ENCODE measurements around the gene CARD9.

CARD9 gene

GRCh38 chr9:136362450-136362784 is 11.1 kb downstream of the CARD9 start:
- no peak for TF ChIP-seq ZFX (IDR thresholded peaks at IDR 0.05)
- peak overlapping the region; percentile 86; the same call in 1 of the 2 replicates for H3K27ac ChIP-seq

GRCh38 chr9:136361754-136362449 is 11.6 kb downstream of the CARD9 start:
- TF ChIP-seq ZFX (IDR thresholded peaks at IDR 0.05) (no peak), CTCF (conservative IDR thresholded peaks at IDR 0.05) (no peak)
- H3K27ac ChIP-seq = peak overlapping the region; percentile 86; the same call in 1 of the 2 replicates

- TF ChIP-seq ZFX (IDR thresholded peaks at IDR 0.05) (no peak), CTCF (conservative IDR thresholded peaks at IDR 0.05) (no peak)
- H3K27ac ChIP-seq = no peak overlapping the region
Observed at GRCh38 chr9:136361047-136361753, 12.3 kb downstream of the CARD9 start.

GRCh38 chr9:136359774-136360718 is 13.4 kb downstream of the CARD9 start:
- TF ChIP-seq ZFX (IDR thresholded peaks at IDR 0.05) (no peak), CTCF (conservative IDR thresholded peaks at IDR 0.05) (no peak)
- H3K27ac ChIP-seq = no peak overlapping the region

- TF ChIP-seq ZFX (IDR thresholded peaks at IDR 0.05) = no peak
- TF ChIP-seq CTCF (conservative IDR thresholded peaks at IDR 0.05) = no peak
- no peak overlapping the region for H3K27ac ChIP-seq
Observed at GRCh38 chr9:136358888-136359287, 14.6 kb downstream of the CARD9 start.

GRCh38 chr9:136358016-136358415 is 15.5 kb downstream of the CARD9 start:
- TF ChIP-seq ZFX (IDR thresholded peaks at IDR 0.05) (no peak), CTCF (conservative IDR thresholded peaks at IDR 0.05) (no peak)
- H3K27ac ChIP-seq = no peak overlapping the region

GRCh38 chr9:136357202-136357725 is 16.2 kb downstream of the CARD9 start:
- H3K27ac ChIP-seq = no peak overlapping the region
- TF ChIP-seq CTCF (conservative IDR thresholded peaks at IDR 0.05) = no peak
- TF ChIP-seq ZFX (IDR thresholded peaks at IDR 0.05) = no peak
